ENCODE data around the gene EFNA5.

EFNA5 gene

GRCh38 chr5:107380654-107381053 lies 290.1 kb downstream of the EFNA5 start:
- TF ChIP-seq CTCF (IDR thresholded peaks at IDR 0.05; ENCODE audit: extremely low read depth, insufficient read depth, missing control alignments): no peak
- in situ Hi-C loops (cut with MboI; ENCODE audit: low pct_unique_long_range_greater_than_20kb, low sequenced_read_pairs, unreplicated experiment): no loop called here
- no peak for DNase-seq (ENCODE audit: low spot score)

- TF ChIP-seq CTCF (IDR thresholded peaks at IDR 0.05; ENCODE audit: extremely low read depth, insufficient read depth, missing control alignments): no peak
- in situ Hi-C loops (cut with MboI; ENCODE audit: low pct_unique_long_range_greater_than_20kb, low sequenced_read_pairs, unreplicated experiment): no loop called here
- no peak for DNase-seq (ENCODE audit: low spot score)
Observed at GRCh38 chr5:107378218-107378899, 292.4 kb downstream of the EFNA5 start.

GRCh38 chr5:107377277-107377609 lies 293.5 kb downstream of the EFNA5 start:
- in situ Hi-C loops (cut with MboI; ENCODE audit: low pct_unique_long_range_greater_than_20kb, low sequenced_read_pairs, unreplicated experiment): no loop called here
- no peak for DNase-seq (ENCODE audit: low spot score)
- no peak for TF ChIP-seq CTCF (IDR thresholded peaks at IDR 0.05; ENCODE audit: extremely low read depth, insufficient read depth, missing control alignments)

GRCh38 chr5:107376546-107377276 lies 294.0 kb downstream of the EFNA5 start:
- in situ Hi-C loops (cut with MboI; ENCODE audit: low pct_unique_long_range_greater_than_20kb, low sequenced_read_pairs, unreplicated experiment): no loop called here
- DNase-seq (ENCODE audit: low spot score): no peak

GRCh38 chr5:107373549-107374263 lies 297.0 kb downstream of the EFNA5 start:
- in situ Hi-C loops (cut with MboI; ENCODE audit: low pct_unique_long_range_greater_than_20kb, low sequenced_read_pairs, unreplicated experiment): no loop called here
- no peak for DNase-seq (ENCODE audit: low spot score)
- TF ChIP-seq CTCF (IDR thresholded peaks at IDR 0.05; ENCODE audit: extremely low read depth, insufficient read depth, missing control alignments): no peak

More at GRCh38 chr5:107376546-107377276, 294.0 kb downstream of the EFNA5 start:
- no peak for TF ChIP-seq CTCF (IDR thresholded peaks at IDR 0.05; ENCODE audit: extremely low read depth, insufficient read depth, missing control alignments)

GRCh38 chr5:107372723-107373450 lies 297.9 kb downstream of the EFNA5 start:
- no peak for DNase-seq (ENCODE audit: low spot score)
- in situ Hi-C loops (cut with MboI; ENCODE audit: low pct_unique_long_range_greater_than_20kb, low sequenced_read_pairs, unreplicated experiment): no loop called here
- TF ChIP-seq CTCF (IDR thresholded peaks at IDR 0.05; ENCODE audit: extremely low read depth, insufficient read depth, missing control alignments): no peak
